Germinal center (tissue), 1 donor: ENCODE results near the gene BCL6B.
A peak's percentile ranks its signal among the peaks of the same experiment; 100 is the strongest.
"Not testable (repeated sequence)": the region's sequence is repeated elsewhere in the genome, so short reads cannot be mapped to it uniquely, and the experiment has no call there.

Experiments
- DNase-seq: peaks from one replicate; pipeline ENCODE4 v3.0.0; 2012; ENCODE audit warnings: mixed read lengths, low spot score

Gene BCL6B

DNA sequence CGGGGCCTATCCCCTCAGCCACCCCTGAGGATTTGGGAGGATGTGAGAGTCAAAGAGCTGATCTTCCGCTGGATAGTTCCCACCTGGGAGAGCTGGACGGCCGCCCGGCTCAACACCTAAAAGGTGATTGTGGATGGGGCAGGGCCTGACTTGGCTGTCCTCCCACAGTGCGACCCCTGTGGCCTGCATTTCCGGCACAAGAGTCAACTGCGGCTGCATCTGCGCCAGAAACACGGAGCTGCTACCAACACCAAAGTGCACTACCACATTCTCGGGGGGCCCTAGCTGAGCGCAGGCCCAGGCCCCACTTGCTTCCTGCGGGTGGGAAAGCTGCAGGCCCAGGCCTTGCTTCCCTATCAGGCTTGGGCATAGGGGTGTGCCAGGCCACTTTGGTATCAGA, 4.5 kb downstream of the BCL6B start:
- DNase-seq = no peak

DNA sequence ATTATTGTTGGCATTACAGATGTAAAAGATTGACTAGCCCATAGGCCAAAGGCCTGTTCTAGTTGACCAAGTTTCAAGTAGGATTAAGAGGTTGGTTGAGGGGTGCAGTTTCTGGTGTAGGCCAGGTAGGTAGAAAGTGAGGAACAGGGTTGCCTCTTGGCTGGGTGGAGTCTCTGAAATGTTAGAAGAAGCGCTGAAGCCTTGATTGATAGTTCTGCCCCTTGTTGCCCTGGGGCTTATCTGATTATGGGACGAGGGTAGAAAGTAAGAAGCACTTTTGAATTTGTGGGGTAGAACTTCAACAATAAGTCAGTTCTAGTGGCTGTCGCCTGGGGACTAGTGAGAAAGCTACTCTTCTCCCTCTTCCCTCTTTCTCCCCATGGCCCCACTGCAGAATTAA, 6.2 kb downstream of the BCL6B start:
- DNase-seq = no peak

DNA sequence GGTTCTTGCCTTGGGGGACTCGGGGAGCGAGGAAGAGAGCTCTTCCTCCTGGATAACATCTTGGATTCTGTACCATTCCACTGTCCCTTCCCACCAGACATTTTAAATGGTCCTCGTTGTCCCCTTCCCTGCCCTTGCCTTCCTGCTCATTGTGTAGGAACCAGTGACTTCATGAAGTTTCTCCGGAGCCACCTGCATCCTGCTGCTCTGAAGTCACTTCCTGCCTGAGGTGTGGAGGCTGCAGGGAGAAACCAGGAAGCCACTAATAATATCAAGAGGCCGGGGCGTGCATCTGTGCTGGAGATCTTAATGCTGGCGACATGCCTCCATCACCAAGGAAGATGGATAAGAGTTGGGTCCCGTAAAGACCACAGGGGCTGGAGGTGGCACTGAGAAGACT, 6.8 kb downstream of the BCL6B start:
- no peak for DNase-seq

DNA sequence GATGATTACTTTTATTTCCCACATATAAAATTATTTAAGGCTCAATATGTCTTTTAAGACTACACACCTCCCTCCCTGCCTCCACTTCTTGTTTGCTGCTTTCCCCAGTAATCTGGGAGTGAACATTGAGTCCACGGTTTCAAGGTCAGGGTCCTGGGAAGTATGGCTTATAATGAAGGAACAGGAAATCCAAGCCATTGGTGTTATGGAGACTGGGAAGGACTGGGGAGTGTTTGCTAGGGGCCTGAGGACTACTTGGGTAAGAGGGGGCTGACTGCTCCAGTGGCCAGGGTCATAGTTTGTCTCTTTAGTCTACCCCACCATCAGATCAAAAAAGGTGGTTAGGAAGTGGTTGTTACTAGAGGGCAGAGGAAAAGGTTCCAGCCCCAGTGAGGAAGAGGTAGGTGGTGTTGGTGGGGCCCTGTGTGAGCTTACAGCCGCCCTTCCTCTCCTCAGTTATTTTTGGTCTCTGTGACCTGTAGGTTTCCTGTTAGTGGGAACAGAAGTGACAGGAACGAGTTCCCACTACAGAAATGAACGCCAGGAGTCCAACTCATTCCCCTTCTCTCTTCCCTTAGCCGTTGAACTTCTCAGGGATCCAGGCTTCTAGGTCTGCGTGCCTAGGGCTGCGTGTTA, 12.2 kb downstream of the BCL6B start:
- DNase-seq = no peak

DNA sequence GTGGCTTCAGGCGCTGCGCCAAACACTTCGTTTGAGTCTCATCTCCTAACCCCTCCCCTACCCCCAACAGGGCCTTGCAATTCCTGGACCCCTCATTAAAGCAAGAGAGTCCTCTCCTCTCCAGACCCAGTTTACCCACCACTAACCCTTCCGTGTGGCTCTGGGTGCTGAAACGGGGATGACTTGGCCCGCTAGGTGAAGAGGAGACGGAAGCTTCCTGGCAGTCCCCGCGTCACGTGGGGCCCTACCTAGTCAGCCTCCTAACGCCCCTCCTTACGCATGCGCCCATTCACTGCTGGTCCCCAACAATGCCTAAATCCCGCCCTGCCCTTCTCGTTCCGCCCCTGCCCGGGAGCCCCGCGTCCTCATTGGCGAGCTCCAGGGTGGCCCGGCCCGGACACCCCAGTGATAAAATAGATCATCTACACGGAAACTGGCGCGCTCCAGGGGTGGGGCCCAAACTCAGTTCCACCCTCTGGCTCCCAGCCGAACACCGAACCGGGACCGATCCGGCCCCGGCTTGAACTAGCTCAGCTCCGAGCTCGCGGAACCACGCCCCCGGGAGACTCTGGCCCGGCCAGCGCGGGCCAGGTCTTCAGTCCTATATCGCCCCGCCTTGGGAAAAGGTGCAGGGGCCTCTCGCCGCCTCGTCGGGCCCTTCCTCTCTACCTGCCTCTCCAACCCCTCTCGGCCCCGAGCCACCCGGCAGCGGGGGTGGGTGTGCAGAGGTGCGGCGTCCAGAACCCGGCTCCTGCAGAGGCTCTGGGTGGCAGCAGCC, 12.9 kb downstream of the BCL6B start, which contains the start of gene SLC16A13:
SLC16A13 (plus strand) TSS at position 425 of the 778 bp plus-strand sequence. CDS start 368 bp downstream, outside the sequence.
- DNase-seq = peak; percentile 100

DNA sequence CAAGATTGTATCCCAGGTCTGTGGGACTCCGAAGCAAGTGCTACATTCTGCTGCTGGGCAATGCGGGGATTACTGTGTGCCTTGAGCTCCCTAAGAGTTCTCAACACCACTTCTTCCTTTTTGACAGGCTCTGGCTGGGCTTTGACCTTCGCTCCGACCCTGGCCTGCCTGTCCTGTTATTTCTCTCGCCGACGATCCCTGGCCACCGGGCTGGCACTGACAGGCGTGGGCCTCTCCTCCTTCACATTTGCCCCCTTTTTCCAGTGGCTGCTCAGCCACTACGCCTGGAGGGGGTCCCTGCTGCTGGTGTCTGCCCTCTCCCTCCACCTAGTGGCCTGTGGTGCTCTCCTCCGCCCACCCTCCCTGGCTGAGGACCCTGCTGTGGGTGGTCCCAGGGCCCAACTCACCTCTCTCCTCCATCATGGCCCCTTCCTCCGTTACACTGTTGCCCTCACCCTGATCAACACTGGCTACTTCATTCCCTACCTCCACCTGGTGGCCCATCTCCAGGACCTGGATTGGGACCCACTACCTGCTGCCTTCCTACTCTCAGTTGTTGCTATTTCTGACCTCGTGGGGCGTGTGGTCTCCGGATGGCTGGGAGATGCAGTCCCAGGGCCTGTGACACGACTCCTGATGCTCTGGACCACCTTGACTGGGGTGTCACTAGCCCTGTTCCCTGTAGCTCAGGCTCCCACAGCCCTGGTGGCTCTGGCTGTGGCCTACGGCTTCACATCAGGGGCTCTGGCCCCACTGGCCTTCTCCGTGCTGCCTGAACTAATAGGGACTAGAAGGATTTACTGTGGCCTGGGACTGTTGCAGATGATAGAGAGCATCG, 15.4 kb downstream of the BCL6B start:
- no peak for DNase-seq

DNA sequence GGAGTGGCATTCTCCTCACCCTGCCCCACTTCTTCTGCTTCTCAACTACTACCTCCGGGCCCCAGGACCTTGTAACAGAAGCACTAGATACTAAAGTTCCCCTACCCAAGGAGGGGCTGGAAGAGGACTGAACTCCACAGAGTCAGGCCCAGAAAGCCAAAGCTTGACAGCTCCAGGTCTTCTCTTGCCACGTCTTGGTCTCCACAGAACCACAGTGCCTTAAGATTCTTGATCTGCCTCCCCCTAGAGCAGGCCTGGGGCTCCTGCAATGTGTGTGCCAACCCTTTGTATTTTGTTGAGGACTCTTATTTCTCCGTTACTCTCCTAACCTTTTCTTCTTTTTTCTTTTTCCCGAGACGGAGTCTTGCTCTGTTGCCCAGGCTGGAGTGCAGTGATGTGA, 17.0 kb downstream of the BCL6B start:
- DNase-seq = no peak

DNA sequence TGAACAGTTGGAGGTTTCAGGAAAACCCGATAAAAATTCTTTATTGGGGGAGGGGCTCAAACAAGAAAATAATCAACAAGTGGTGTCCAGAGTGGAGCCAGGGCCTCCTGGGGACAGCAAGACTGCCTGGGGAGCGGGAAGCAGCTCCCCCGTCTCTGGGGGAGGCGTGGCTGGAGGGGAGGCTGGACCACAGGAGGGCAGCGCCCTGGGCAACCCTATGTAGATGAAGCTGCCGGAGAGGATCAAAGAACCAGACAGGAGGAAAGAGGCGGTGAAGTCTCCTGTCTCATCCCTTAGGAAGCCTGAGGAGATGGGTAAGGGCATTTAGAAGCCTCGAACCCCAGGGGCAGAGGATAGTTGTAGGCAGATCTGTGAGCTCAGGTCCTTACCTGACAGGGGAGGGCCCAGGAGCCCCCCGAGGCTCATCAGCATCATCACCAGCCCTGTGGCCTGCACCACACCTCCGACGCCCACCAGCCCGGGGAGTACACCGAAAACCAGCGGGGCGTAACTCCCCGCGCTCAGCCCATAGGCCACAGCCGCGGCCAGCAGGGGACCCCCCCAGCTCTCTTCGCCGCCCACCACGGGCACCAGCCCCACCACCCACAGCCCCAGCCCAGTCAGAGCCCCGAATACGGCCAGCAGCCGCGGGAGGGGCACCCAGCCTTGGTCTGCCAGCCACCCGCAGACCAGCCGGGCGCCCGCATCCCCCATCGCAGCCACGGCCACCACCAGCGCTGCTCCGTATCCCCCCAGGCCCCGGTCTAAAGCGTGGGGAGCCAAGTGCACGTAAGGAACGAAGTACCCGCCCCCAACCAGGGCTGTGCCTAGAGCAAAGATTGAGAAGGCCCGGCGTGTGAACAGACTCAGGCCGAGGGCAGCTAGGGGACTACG, 19.0 kb downstream of the BCL6B start:
- DNase-seq = no peak

DNA sequence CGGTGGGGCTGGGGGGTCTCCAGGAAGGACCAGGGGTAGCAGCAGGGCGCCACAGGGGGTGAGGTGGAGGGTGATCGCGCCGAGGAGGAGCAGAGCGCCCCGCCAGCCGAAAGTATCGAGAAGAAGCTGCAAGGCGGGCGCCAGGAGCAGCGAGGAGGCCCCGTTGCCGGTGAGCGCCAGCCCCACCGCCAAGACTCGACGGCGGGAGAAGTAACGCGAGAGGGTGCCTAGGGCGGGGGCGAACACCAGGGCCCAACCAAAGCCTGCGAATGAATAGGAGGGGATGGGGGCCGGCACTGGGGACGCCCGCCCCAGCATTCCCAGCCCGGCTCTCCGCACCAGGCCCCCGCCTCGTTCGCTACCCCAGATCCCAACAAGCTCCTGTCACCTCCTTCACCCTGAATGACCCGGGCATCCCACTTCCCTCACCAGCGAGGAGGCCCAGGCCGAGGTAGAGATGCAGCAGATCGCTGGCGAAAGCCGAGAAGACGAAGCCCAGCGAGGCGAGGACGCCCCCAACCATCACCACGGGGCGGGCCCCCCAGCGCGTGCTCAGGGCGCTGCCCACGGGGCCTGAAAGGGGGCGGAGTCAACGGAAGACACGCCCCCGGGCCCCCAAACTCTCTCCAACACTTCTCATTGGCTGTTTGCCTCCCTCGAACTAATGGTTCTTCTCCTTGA, 19.8 kb downstream of the BCL6B start:
- peak; percentile 59 for DNase-seq

DNA sequence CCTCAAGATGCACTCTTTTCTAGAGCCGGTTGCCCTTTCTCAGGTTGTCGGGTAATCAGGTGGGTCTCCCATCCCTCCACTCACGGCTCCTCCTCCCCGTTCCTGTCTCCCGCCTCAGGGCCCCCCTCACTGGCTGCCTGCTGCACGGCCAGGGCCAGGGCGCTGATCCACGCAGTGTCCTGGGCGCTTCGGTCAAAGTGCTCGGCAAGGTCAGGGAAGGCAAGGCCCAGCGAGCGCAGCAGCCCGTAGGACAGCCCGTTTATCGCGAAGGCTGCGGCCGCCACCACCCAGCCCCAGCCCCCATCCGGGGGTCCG, 20.3 kb downstream of the BCL6B start:
- DNase-seq = no peak

DNA sequence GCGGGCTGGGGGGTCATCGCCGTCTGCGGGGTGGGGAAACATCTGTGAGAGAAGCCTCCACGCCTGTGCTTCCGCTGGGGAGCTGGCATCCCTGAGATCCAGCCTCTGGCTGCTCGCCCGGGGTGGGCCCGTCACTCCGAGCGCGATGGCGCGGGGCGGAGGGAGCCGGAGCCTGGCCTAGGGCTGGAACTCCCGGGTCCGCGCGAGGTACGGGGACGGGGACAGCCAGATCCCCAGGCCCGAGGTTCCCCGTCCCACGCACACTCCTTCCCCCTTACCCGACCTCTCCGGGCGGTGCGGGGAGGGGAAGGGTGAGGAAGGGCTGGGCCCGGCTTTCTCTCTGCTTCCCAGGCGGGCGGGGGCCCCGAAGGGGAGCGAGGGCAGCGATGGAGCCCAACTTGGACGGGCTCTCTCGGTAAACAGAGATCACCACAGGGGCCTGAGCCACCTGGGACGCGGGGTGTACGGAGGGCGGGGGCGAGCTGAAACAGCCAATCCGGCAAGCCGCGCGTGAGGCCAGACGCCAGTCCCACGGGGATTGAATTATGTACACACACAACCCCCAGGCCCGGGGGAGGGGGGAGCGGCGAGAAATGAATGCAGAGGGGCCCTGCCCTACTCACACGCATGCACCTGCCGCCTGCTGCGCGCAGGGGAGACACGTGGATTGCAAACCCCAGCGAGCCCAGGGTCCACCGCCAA, 20.8 kb downstream of the BCL6B start, which contains the start of gene SLC16A11:
SLC16A11 (minus strand) TSS at position 596 of the 702 bp plus-strand sequence; CDS start at position 17, 579 bp downstream.
- DNase-seq = peak; percentile 49

DNA sequence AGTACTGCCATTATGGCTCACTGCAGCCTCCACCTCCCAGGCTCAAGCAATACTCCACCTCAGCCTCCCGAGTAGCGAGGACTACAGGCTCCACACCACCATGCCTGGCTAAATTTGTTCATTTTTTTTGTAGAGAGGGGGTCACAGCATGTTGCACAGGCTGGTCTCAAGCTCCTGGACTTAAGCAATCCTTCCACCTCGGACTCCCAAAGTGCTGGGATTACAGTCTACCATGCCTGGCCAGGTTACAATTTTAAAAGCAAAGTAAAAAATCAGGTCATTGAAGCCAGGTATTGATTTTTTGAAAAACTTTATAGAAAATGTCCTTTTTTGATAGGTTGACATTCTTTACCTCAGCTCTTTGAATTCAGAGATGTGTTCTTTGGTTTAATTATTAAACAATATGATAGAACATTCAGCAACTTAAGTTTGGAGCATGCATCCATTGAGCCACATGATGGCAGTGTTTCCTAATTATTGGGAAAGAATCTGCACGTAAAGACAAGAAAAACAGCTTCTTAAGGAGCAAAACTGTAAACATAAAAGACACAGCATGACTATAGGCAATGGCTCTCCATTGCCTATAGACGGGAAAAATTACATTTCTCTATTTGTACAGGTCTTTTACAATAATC, 22.8 kb downstream of the BCL6B start:
- DNase-seq = no peak

DNA sequence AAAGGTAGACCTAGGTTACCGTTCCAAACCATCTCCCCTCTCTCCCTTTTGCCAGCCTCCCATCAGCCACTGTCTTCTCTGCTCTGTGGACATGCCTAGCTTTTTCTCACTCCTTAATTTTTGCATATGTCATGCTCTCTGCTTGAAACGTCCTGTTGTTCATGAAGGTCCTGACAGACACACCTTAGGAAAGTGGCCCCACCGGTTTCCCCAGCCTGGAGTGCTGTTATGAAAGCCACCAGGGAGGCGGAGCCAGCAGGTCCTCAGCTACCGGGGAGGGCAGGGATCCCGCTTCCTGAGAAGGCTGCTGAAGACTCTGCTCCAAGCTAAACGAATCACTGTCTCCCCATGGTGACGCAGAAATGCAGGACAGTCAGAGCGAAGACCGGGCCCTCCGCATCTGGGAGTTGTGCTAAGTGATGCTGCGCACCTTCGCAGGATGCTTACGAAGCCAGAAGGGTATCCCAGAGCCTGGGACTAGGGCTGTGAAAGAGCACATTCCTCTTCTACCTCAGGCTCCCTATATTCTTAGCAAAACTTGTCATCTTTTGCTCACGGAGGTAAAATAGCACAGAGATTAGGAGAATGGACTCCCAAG, 23.4 kb downstream of the BCL6B start:
- DNase-seq = no peak

DNA sequence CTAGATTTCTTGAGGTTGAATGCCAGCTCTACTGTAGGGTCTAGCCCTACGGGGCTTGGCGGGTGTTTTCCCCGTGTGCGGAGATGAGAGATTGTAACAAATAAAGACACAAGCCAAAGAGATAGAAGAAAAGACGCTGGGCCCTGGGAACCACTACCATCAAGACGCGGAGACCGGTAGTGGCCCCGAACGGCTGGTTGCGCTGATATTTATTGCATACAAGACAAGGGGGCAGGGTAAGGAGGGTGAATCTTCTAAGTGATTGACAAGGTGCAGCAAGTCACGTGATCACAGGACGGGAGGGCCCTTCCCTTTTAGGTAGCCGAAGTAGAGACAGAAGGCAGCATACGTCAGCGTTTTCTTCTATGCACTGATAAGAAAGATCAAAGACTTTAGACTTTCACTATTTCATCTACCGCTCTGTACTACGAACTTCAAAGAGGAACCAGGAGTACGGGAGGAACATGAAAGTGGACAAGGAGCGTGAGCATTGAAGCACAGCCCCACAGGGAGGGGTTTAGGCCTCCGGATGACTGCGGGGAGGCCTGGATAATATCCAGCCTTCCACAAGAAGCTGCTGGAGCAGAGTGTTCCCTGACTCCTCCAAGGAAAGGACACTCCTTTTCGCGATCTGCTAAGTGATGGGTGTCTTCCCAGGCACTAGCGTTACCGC, 24.0 kb downstream of the BCL6B start:
- DNase-seq = not testable (repeated sequence)

DNA sequence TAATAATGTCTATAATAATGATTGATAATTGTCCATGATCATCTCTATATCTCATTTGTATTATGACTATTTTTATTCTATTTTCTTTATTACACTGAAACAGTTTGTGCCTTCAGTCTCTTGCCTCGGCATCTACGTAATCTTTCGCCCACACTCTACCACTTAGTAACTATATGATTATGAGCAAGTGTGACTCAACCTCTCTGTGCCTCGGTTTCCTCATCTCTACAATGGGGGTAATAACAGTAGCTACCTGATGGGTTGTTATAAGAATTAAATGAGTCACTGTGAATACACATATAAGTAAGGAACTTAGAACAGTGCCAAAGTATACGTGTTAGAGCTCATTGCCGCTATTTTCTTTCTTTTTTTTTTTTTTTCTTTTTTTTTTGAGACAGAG, 24.7 kb downstream of the BCL6B start:
- no peak for DNase-seq

DNA sequence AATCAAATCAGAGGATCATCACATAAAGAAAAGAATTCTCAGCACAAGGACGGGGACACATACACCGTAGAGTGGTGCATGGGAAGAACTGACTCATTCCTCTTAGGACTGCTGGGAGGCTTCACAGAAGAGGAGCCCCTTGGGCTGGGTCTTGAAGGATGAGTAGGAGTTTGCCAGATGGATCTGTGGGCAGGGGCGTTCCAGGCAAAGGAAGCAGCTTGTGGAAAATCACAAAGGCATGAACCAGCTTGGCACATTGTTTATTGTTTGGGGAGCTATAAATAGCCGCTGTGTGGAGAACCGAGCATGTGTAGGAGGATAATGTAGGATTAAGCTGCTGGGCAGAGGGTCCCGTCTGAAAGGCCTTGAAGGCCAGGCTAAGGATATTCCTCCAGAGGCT, 26.1 kb downstream of the BCL6B start:
- no peak for DNase-seq

DNA sequence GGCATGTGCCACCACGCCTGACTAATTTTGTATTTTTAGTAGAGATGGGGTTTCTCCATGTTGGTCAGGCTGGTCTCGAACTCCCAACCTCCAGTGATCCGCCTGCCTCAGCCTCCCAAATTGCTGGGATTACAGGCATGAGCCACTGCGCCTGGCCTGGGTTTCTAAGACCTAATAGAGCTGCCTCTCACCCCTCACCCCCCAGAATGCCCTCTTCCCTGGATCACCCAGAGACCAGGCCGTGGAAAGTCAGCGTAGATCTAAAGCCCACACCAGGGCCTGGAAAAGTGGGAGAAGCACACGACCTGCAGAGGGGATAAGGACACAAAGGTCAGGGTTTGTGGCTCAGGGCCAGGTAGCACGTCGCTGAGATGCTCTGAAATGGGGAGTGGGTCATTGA, 27.7 kb downstream of the BCL6B start:
- not testable (repeated sequence) for DNase-seq

DNA sequence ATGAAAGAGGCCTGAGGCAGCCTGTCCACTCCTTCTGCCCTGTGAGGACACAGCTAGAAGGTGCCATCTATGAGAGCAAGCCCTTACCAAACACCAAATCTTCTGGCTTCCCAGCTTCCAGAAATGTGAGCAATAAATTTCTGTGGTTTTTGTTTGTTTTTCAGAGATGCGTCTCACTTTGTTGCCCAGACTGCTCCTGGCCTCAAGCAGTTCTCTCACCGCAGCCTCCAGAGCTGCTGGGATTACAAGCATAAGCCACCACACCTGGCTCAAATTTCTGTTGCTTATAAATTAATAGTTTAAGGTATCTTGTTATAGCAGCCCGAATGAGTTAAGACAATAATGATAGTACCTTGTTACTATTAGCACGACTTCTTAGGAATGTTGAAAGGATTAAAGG, 33.5 kb downstream of the BCL6B start:
- no peak for DNase-seq

DNA sequence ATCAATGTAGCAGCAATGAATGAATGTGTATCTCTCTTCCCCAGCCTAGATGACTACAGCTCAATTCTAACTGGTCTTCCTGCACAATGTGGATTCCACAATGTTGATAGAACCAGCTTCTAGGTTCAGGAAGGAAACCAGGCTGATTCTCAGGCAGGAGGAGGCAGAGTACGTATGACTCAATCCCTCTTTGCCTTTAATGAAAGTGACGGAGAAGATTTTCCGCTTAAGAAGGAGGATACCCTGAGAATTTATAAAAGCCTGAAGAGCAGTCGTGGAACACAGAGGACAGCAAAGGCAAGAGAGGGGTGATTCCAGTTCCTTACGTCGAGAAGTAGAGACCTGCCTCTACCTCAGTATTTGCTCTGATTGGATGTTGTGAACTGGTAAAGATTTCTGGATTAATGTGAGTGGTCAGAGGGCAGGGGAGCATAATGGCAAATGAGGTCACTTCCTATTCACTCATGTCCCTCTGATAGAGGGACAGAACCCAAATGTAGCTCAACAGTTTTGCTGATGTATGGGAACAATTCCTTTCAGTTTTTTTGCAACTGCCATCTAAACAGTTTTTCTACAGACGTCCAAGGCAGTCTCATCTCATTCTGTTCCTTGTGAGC, 36.1 kb downstream of the BCL6B start:
- DNase-seq = no peak
